HEK293T (cell line): Measurements from ENCODE around the gene ARHGEF10L.
A peak's percentile ranks its signal among the peaks of the same experiment; 100 is the strongest.

ENCODE experiments used
- CTCF ChIA-PET: fragments of 350-600 bp; formaldehyde crosslinking; extraction: SDS; loops from one replicate; lab custom pipeline; 2021; ENCODE audit warnings: antibody characterized with exemption, inconsistent platforms; lab: Yijun Ruan, JAX
- POLR2A ChIA-PET: fragments of 350-600 bp; formaldehyde crosslinking; extraction: SDS; loops from one replicate; lab custom pipeline; 2020; ENCODE audit warnings: antibody characterized with exemption, inconsistent platforms; lab: Yijun Ruan, JAX
- DNase-seq: peaks from one replicate; pipeline ENCODE4 v3.0.0; 2012; ENCODE audit warnings: mixed read lengths; ENCODE audit errors: extremely low spot score
- ARNT ChIP-seq: fragments of 450-650 bp; IDR thresholded peaks from 2 replicates; pipeline ENCODE4 v1.6.1; 2017; ENCODE audit warnings: mild to moderate bottlenecking
- BHLHE40 ChIP-seq: fragments of 450-650 bp; IDR thresholded peaks from 2 replicates; pipeline ENCODE4 v1.6.1; 2016; ENCODE audit warnings: mild to moderate bottlenecking, moderate library complexity, borderline replicate concordance
- CTBP1 ChIP-seq: fragments of 450-650 bp; IDR thresholded peaks from 2 replicates; pipeline ENCODE4 v1.6.1; 2016; ENCODE audit warnings: borderline replicate concordance
- ELF4 ChIP-seq: fragments of 450-650 bp; IDR thresholded peaks from 2 replicates; pipeline ENCODE4 v1.6.1; 2017; ENCODE audit warnings: antibody characterized with exemption
- FOXA1 ChIP-seq: fragments of 450-650 bp; IDR thresholded peaks from 2 replicates; pipeline ENCODE4 v1.6.1; 2016; ENCODE audit warnings: mild to moderate bottlenecking
- FOXK2 ChIP-seq: fragments of 450-650 bp; IDR thresholded peaks from 2 replicates; pipeline ENCODE4 v1.6.1; 2016; ENCODE audit warnings: mild to moderate bottlenecking
- FOXM1 ChIP-seq: fragments of 450-650 bp; IDR thresholded peaks from 2 replicates; pipeline ENCODE4 v1.6.1; 2017; ENCODE audit warnings: mild to moderate bottlenecking, borderline replicate concordance
- HDGF ChIP-seq: fragments of 450-650 bp; IDR thresholded peaks from 2 replicates; pipeline ENCODE4 v1.6.1; 2017; ENCODE audit warnings: antibody characterized with exemption, borderline replicate concordance
- L3MBTL2 ChIP-seq: fragments of 450-650 bp; conservative IDR thresholded peaks from 2 replicates; pipeline ENCODE4 v1.6.1; 2016; ENCODE audit warnings: mild to moderate bottlenecking
- LEF1 ChIP-seq: fragments of 450-650 bp; IDR thresholded peaks from 2 replicates; pipeline ENCODE4 v1.6.1; 2017; ENCODE audit warnings: mild to moderate bottlenecking, borderline replicate concordance
- NFRKB ChIP-seq: fragments of 450-650 bp; IDR thresholded peaks from 2 replicates; pipeline ENCODE4 v1.6.1; 2016; ENCODE audit warnings: mild to moderate bottlenecking, moderate library complexity
- SP1 ChIP-seq: fragments of 450-650 bp; IDR thresholded peaks from 2 replicates; pipeline ENCODE4 v1.6.1; 2017
- SUZ12 ChIP-seq: fragments of 450-650 bp; IDR thresholded peaks from 2 replicates; pipeline ENCODE4 v1.6.1; 2016; ENCODE audit warnings: mild to moderate bottlenecking
- TARDBP ChIP-seq: fragments of 450-650 bp; IDR thresholded peaks from 2 replicates; pipeline ENCODE4 v1.6.1; 2016
- ZNF384 ChIP-seq: fragments of 450-650 bp; IDR thresholded peaks from 2 replicates; pipeline ENCODE4 v1.6.1; 2016
- TF ChIP-seq, protein P1 (sequence below): fragments of 450-650 bp; IDR thresholded peaks from 2 replicates; pipeline ENCODE4 v1.6.1; 2016

ARHGEF10L gene

DNA sequence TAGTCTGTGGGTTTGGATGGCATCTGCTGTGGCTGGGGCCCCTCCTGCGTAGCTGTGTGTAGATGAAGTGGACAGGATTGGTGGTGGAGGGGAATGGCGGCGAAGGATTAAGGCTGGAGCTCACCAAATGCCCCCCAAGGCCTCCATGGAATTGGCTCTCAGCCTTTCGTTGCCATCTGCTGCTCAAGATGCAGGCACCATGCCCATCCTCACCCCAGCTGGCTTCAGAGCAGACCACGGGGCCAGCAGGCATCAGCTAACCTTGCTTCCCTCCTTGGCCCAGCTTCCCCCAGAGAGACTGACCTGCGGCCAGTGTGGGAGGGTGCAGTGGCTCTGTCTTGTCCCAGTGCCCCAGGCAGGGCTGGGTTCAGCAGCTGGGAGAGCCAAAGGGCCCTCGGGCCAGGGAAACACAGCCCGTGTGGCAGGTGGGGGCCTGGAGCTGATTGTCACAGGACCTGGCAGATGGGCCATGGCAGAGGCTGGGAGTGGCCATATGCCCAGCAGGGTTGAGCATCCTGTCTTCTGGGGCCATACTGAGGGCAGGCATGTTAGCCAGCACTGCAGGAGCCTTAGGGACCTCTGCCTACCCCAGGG lies 148.8 kb downstream of the ARHGEF10L start:
- CTCF ChIA-PET = no interaction called here
- POLR2A ChIA-PET = no interaction called here
- TF ChIP-seq TARDBP (no peak), LEF1 (no peak), ZNF384 (no peak), L3MBTL2 (no peak), NFRKB (no peak), FOXA1 (no peak), SUZ12 (no peak), HDGF (no peak), FOXM1 (no peak), BHLHE40 (no peak), SP1 (no peak), ARNT (no peak), FOXK2 (no peak), ELF4 (no peak), CTBP1 (no peak)
- TF ChIP-seq, protein P1, sequence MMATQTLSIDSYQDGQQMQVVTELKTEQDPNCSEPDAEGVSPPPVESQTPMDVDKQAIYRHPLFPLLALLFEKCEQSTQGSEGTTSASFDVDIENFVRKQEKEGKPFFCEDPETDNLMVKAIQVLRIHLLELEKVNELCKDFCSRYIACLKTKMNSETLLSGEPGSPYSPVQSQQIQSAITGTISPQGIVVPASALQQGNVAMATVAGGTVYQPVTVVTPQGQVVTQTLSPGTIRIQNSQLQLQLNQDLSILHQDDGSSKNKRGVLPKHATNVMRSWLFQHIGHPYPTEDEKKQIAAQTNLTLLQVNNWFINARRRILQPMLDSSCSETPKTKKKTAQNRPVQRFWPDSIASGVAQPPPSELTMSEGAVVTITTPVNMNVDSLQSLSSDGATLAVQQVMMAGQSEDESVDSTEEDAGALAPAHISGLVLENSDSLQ = no peak
- DNase-seq = no peak

DNA sequence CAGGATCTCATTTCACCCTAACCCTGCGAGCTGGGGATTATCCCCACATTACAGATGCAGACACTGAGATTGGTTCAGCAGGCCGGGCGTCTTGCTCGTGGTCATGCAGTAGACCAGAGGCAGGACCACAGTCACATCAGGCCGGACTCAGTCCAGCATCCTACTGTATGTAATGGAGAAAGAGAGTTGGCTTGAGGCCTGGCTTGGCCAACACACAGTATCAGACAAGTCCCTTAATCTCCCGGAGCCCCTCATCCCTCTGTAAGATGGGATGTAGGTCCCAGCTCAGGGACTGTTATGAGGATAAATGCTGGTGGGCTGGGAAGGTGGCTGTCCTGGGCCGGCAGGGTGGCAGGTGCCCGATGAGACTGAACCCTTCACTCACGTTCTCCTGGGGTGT lies 149.5 kb downstream of the ARHGEF10L start:
- ChIA-PET CTCF (no interaction called here), POLR2A (no interaction called here)
- TF ChIP-seq FOXK2 (no peak), SUZ12 (no peak), L3MBTL2 (no peak), FOXM1 (no peak), ZNF384 (no peak), FOXA1 (no peak), ELF4 (no peak), HDGF (no peak), TARDBP (no peak), SP1 (no peak), LEF1 (no peak), CTBP1 (no peak), BHLHE40 (no peak), ARNT (no peak), NFRKB (no peak)
- TF ChIP-seq, protein P1 = no peak
- DNase-seq = no peak

DNA sequence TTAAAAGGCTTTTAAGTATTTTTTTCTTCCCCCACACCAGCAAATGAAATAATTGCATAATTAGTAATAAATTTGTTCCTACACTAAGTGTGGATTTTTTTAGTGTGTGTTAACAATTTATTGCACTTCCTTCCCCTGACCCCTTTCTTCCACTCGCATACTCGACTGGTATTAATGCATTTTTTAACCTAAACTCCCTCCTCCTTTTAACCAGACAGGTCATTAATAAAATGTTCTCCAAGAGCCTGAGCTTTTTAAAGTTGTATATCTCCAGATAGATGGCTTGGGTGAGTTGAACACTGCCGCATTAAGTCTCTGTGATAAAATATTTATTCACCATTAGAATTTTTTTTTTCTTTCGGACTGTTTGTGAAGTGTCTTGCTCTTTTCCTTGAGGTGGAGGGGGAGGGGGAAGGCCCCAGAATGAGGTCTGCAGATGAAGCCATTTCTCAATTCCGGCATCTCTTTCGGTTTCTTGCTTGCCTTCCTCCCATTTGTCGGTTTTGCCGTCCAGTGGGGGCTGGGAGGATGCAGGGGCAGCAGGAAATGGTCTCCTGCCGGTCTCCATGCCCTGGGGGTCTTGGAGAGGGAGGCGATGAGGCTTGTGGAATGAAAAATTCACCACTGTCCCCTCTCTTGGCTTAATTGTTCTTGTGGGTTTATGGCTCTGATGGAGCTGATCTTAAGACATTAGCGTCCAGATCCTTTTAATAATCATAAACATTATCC lies 151.6 kb downstream of the ARHGEF10L start:
- ChIA-PET POLR2A (no interaction called here), CTCF (interaction anchor here (0.6 kb wide), 1 partner anchor 219 kb away, joined by 3 read pairs; no protein-coding TSS in a partner anchor)
- DNase-seq = no peak
- TF ChIP-seq FOXM1 = no peak
- no peak for TF ChIP-seq SP1
- no peak for TF ChIP-seq BHLHE40
- no peak for TF ChIP-seq SUZ12
- TF ChIP-seq L3MBTL2 = no peak
- no peak for TF ChIP-seq ZNF384
- TF ChIP-seq, protein P1 = no peak
- TF ChIP-seq NFRKB = no peak
- TF ChIP-seq ARNT = no peak
- no peak for TF ChIP-seq CTBP1
- no peak for TF ChIP-seq FOXA1
- TF ChIP-seq TARDBP = no peak
- no peak for TF ChIP-seq ELF4

DNA sequence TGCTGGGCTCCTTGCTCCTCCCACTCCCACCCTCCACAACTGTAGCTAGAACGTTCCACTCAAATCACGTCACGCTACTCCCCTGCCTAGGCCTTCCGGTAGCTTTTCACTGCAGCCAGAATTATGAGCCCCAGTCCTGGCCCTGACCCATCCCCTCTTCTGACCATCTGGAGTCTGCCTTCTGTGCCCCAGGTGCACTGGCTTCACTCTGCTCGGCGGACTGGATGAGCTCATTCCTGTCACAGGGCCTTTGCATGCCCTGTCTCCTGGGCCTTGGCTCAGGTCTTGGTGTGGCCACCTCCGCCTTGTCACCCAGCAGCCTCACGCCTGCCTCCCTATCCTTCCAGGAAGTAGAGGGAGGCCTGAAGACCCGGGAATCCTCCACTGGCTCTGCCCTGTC lies 153.1 kb downstream of the ARHGEF10L start:
- TF ChIP-seq ELF4 (no peak), ARNT (no peak), TARDBP (no peak), FOXK2 (no peak), SUZ12 (no peak), FOXA1 (no peak), FOXM1 (no peak), SP1 (no peak), CTBP1 (no peak), ZNF384 (no peak), L3MBTL2 (no peak)
- TF ChIP-seq, protein P1 = no peak
- no peak for DNase-seq
- POLR2A ChIA-PET = no interaction called here
- CTCF ChIA-PET = no interaction called here

DNA sequence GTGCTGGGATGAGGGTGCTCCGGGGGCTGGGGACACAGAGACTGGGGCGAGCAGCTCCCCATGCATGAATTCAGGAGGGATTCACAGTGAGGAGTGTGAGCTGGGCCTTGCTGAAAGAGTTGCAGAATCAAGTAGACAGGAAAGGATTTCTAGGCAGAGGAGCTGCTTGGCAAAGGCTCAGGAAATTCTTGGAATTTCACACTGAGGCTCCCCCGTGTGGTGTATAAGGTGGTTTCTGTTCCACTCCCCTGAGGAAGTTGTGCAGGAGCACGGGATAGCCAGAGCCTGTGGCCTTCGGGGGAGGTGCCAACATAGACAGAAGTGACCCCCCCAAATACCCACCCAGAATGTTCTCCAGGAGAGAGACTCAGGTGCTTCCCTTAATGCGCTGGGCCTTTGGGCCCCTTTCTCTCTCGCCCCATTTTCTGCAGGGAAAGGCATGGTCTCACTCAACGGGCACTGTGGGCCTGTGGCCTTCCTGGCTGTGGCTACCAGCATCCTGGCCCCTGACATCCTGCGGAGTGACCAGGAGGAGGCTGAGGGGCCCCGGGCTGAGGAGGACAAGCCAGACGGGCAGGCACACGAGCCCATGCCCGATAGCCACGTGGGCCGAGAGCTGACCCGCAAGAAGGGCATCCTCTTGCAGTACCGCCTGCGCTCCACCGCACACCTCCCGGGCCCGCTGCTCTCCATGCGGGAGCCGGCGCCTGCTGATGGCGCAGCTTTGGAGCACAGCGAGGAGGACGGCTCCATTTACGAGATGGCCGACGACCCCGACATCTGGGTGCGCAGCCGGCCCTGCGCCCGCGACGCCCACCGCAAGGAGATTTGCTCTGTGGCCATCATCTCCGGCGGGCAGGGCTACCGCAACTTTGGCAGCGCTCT lies 157.2 kb downstream of the ARHGEF10L start:
- TF ChIP-seq CTBP1 (no peak), TARDBP (no peak), ARNT (no peak), HDGF (no peak), FOXM1 (no peak)
- TF ChIP-seq, protein P1 = no peak
- POLR2A ChIA-PET = no interaction called here
- CTCF ChIA-PET = interaction anchor here (0.6 to 1.4 kb wide), 6 partner anchors 9 to 202 kb away, joined by 3 to 7 read pairs (median 4); no protein-coding TSS in a partner anchor
- peak; percentile 36 for DNase-seq
